NCI-H1092 (cell line): ENCODE data around the gene OBSL1.

ENCODE experiments used
- DNase-seq: peaks from one replicate; lab custom pipeline; 2025; lab: John Stamatoyannopoulos, UW

OBSL1 gene

GRCh38 chr2:219548990-219549389 is 22.3 kb downstream of the OBSL1 start:
- DNase-seq: no peak

- no peak for DNase-seq
Observed at GRCh38 chr2:219547621-219548020, 23.7 kb downstream of the OBSL1 start.

GRCh38 chr2:219545943-219546352 is 25.4 kb downstream of the OBSL1 start:
- no peak for DNase-seq

GRCh38 chr2:219545295-219545942 is 25.9 kb downstream of the OBSL1 start:
- no peak for DNase-seq

- DNase-seq: no peak
Observed at GRCh38 chr2:219544567-219544966, 26.8 kb downstream of the OBSL1 start.

- peak; percentile 96 for DNase-seq
Observed at GRCh38 chr2:219543596-219544358, 27.6 kb downstream of the OBSL1 start, which contains the start of the genes CHPF and TMEM198. TSS of gene CHPF (minus strand) at chr2:219543809. CDS start at chr2:219543538, 271 bp downstream. TSS of gene TMEM198 (plus strand) at chr2:219544028. CDS start at chr2:219544728, 700 bp downstream.

- no peak for DNase-seq
Observed at GRCh38 chr2:219542931-219543595, 28.3 kb downstream of the OBSL1 start.

GRCh38 chr2:219541611-219542180 is 29.6 kb downstream of the OBSL1 start:
- DNase-seq: peak; percentile 55

GRCh38 chr2:219540784-219541504 is 30.4 kb downstream of the OBSL1 start:
- DNase-seq: no peak

- DNase-seq: no peak
Observed at GRCh38 chr2:219539926-219540678, 31.2 kb downstream of the OBSL1 start.

- DNase-seq: no peak
Observed at GRCh38 chr2:219538956-219539788, 32.2 kb downstream of the OBSL1 start.

- no peak for DNase-seq
Observed at GRCh38 chr2:219538504-219538951, 32.8 kb downstream of the OBSL1 start.

GRCh38 chr2:219537657-219538488 is 33.5 kb downstream of the OBSL1 start:
- no peak for DNase-seq

- DNase-seq: no peak
Observed at GRCh38 chr2:219536967-219537366, 34.4 kb downstream of the OBSL1 start.

- DNase-seq: no peak
Observed at GRCh38 chr2:219536425-219536824, 34.9 kb downstream of the OBSL1 start.

GRCh38 chr2:219533930-219534661 is 37.2 kb downstream of the OBSL1 start:
- DNase-seq: no peak

GRCh38 chr2:219532378-219532649 is 39.0 kb downstream of the OBSL1 start:
- DNase-seq: no peak

GRCh38 chr2:219531639-219532377 is 39.5 kb downstream of the OBSL1 start:
- DNase-seq: no peak
